ENCODE data around the gene PXMP2.

DNA sequence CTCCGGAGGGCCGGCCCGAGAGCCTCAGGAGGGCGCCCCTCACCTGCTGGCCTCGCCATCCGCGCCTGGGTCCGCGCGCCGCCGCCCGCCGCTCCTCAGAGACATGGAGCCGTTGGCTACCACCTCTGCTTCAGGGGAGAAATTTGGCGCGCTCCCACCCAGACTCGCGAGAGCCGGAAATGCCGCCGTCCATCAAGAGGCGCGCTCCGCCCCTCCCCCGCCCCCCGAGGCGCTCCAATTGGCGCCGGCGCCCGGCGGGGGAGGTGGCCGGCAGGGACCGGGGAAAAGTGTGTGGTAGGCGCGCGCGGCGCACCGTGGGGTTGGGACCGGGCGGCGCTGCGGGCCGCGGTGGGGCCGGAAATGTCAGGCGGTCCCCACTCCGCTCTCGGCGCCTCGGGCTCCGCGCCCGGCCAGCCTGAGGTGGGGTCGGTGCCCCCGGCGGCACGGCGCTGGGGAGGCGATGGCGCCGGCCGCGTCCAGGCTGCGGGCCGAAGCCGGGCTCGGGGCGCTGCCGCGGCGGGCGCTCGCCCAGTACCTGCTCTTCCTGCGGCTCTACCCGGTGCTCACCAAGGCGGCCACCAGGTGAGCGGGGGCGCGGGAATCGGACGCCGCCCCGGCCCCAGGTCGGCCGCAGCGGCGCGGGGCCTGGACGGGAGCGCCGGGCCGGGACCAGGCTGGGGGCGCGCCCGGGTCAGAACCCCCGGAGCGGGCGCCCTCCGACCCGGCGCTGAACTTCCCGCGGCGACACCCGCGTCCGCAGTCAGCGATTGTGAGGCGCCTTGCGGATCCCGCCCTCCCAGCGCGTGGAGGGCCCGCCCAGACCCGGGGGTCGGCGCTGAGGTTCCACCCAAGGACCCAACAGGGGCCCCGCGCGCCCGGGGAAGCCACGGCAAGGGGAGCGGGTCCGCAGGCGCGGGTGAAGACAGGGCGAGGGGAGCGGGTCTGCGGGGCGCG, at the start of gene PXMP2, which contains the start of gene POLE:
- TF ChIP-seq, protein P1, sequence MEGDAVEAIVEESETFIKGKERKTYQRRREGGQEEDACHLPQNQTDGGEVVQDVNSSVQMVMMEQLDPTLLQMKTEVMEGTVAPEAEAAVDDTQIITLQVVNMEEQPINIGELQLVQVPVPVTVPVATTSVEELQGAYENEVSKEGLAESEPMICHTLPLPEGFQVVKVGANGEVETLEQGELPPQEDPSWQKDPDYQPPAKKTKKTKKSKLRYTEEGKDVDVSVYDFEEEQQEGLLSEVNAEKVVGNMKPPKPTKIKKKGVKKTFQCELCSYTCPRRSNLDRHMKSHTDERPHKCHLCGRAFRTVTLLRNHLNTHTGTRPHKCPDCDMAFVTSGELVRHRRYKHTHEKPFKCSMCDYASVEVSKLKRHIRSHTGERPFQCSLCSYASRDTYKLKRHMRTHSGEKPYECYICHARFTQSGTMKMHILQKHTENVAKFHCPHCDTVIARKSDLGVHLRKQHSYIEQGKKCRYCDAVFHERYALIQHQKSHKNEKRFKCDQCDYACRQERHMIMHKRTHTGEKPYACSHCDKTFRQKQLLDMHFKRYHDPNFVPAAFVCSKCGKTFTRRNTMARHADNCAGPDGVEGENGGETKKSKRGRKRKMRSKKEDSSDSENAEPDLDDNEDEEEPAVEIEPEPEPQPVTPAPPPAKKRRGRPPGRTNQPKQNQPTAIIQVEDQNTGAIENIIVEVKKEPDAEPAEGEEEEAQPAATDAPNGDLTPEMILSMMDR (IDR thresholded peaks at IDR 0.05), result peak in 3 of 7 experiments; percentile 5 to 33 (median 13)
- peak; percentile 38 to 49 (median 39) for TF ChIP-seq POLR2A (IDR thresholded peaks at IDR 0.05)
